ENCODE measurements around the gene CD8A.

Gene CD8A

GRCh38 chr2:86781363-86781762, 9.3 kb downstream of the CD8A start:
- H2BK15ac ChIP-seq (replicated peaks; ENCODE audit: low read depth), result no peak overlapping the region
- H3K36me3 ChIP-seq (ENCODE audit: control insufficient read depth, insufficient read depth, low read length), result no peaks in the 10 kb centered on the region
- H3K18ac ChIP-seq (ENCODE audit: low read length), result no peak overlapping the region
- H3K9ac ChIP-seq (ENCODE audit: low read length), result no peak overlapping the region
- H4K8ac ChIP-seq (ENCODE audit: low read depth, low read length), result no peak overlapping the region
- no peaks in the 10 kb centered on the region for H3K4me1 ChIP-seq (ENCODE audit: control insufficient read depth, low read depth, low read length)
- no peak for DNase-seq
- no peak overlapping the region for H2BK120ac ChIP-seq (ENCODE audit: low read depth, low read length)
- no peak overlapping the region for H2AK5ac ChIP-seq (ENCODE audit: low read length)
- H3K27me3 ChIP-seq (ENCODE audit: insufficient read depth, low read length, poor library complexity), result no peaks in the 10 kb centered on the region
- WGBS (ENCODE audit: extremely low coverage, insufficient coverage, low lambda C conversion rate), result no CpG with 5 or more reads among the region's 9 CpGs
- H2BK5ac ChIP-seq (ENCODE audit: low read length), result no peak overlapping the region
- H3K4me3 ChIP-seq (ENCODE audit: low read length), result no peak overlapping the region
- H3K23ac ChIP-seq (ENCODE audit: low read length), result no peak overlapping the region
- H4K5ac ChIP-seq (ENCODE audit: low read length), result no peak overlapping the region
- no peak overlapping the region for H3K56ac ChIP-seq (ENCODE audit: low read length)
- H3K79me1 ChIP-seq (ENCODE audit: low read length), result no peaks in the 10 kb centered on the region
- no peak overlapping the region for H3K27ac ChIP-seq (ENCODE audit: low read depth, low read length)
- no peak overlapping the region for H3K4me2 ChIP-seq (ENCODE audit: low read length)
- no peak overlapping the region for H3K4ac ChIP-seq (ENCODE audit: low read depth, low read length)
- no peaks in the 10 kb centered on the region for H3K79me2 ChIP-seq (ENCODE audit: control insufficient read depth, insufficient read depth, low read length)

GRCh38 chr2:86779971-86780370, 10.7 kb downstream of the CD8A start:
- H4K8ac ChIP-seq (ENCODE audit: low read depth, low read length), result no peak overlapping the region
- no CpG with 5 or more reads among the region's 3 CpGs for WGBS (ENCODE audit: extremely low coverage, insufficient coverage, low lambda C conversion rate)

DNA sequence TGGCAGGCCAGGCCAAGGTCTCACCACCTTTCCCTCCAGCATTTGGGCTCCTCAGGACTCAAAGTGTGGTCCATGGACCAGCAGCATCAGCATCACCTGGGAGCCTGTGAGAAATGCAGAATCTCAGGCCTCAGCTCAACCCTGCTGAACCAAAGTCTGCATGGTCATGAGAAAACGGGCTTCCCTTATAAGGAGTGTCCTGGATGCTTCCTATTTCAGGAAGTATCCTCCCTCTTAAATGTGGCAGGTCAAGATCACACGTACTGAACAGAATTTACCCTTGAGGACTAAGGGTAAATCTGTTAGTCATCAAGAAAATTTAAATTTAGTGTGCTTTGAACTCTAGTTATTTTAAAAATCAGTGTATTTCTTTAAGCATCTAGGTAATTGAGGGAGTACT, 11.8 kb downstream of the CD8A start:
- no CpG with 5 or more reads among the region's 2 CpGs for WGBS (ENCODE audit: extremely low coverage, insufficient coverage, low lambda C conversion rate)
- Histone ChIP-seq H4K8ac (ENCODE audit: low read depth, low read length) (no peak overlapping the region), H3K27me3 (ENCODE audit: insufficient read depth, low read length, poor library complexity) (no peaks in the 10 kb centered on the region), H3K79me2 (ENCODE audit: control insufficient read depth, insufficient read depth, low read length) (no peaks in the 10 kb centered on the region), H3K4me2 (ENCODE audit: low read length) (no peak overlapping the region), H3K23ac (ENCODE audit: low read length) (no peak overlapping the region), H2AK5ac (ENCODE audit: low read length) (no peak overlapping the region), H3K18ac (ENCODE audit: low read length) (no peak overlapping the region), H4K5ac (ENCODE audit: low read length) (no peak overlapping the region), H3K56ac (ENCODE audit: low read length) (no peak overlapping the region), H3K27ac (ENCODE audit: low read depth, low read length) (no peak overlapping the region), H3K79me1 (ENCODE audit: low read length) (no peaks in the 10 kb centered on the region), H2BK15ac (replicated peaks; ENCODE audit: low read depth) (no peak overlapping the region), H3K36me3 (ENCODE audit: control insufficient read depth, insufficient read depth, low read length) (no peaks in the 10 kb centered on the region), H3K4ac (ENCODE audit: low read depth, low read length) (no peak overlapping the region), H3K9ac (ENCODE audit: low read length) (no peak overlapping the region), H3K4me3 (ENCODE audit: low read length) (no peak overlapping the region), H3K4me1 (ENCODE audit: control insufficient read depth, low read depth, low read length) (no peaks in the 10 kb centered on the region), H2BK5ac (ENCODE audit: low read length) (no peak overlapping the region), H2BK120ac (ENCODE audit: low read depth, low read length) (no peak overlapping the region)
- DNase-seq, result no peak

More at GRCh38 chr2:86779971-86780370, 10.7 kb downstream of the CD8A start:
- Histone ChIP-seq H3K4me3 (ENCODE audit: low read length) (no peak overlapping the region), H2BK120ac (ENCODE audit: low read depth, low read length) (no peak overlapping the region), H4K5ac (ENCODE audit: low read length) (no peak overlapping the region), H3K36me3 (ENCODE audit: control insufficient read depth, insufficient read depth, low read length) (no peaks in the 10 kb centered on the region), H3K4me2 (ENCODE audit: low read length) (no peak overlapping the region), H2BK5ac (ENCODE audit: low read length) (no peak overlapping the region), H3K27me3 (ENCODE audit: insufficient read depth, low read length, poor library complexity) (no peaks in the 10 kb centered on the region), H3K27ac (ENCODE audit: low read depth, low read length) (no peak overlapping the region), H3K79me2 (ENCODE audit: control insufficient read depth, insufficient read depth, low read length) (no peaks in the 10 kb centered on the region), H2BK15ac (replicated peaks; ENCODE audit: low read depth) (no peak overlapping the region), H3K4me1 (ENCODE audit: control insufficient read depth, low read depth, low read length) (no peaks in the 10 kb centered on the region), H3K79me1 (ENCODE audit: low read length) (no peaks in the 10 kb centered on the region), H3K23ac (ENCODE audit: low read length) (no peak overlapping the region), H2AK5ac (ENCODE audit: low read length) (no peak overlapping the region), H3K56ac (ENCODE audit: low read length) (no peak overlapping the region), H3K9ac (ENCODE audit: low read length) (no peak overlapping the region), H3K18ac (ENCODE audit: low read length) (no peak overlapping the region), H3K4ac (ENCODE audit: low read depth, low read length) (no peak overlapping the region)
- DNase-seq, result no peak

- H3K27me3 ChIP-seq (ENCODE audit: insufficient read depth, low read length, poor library complexity), result no peaks in the 10 kb centered on the region
- no peak overlapping the region for H2BK15ac ChIP-seq (replicated peaks; ENCODE audit: low read depth)
- H3K27ac ChIP-seq (ENCODE audit: low read depth, low read length), result no peak overlapping the region
- H3K36me3 ChIP-seq (ENCODE audit: control insufficient read depth, insufficient read depth, low read length), result no peaks in the 10 kb centered on the region
- H2BK120ac ChIP-seq (ENCODE audit: low read depth, low read length), result no peak overlapping the region
- H4K8ac ChIP-seq (ENCODE audit: low read depth, low read length), result no peak overlapping the region
- H4K5ac ChIP-seq (ENCODE audit: low read length), result no peak overlapping the region
- no peak overlapping the region for H2BK5ac ChIP-seq (ENCODE audit: low read length)
- H3K9ac ChIP-seq (ENCODE audit: low read length), result no peak overlapping the region
- no peak overlapping the region for H3K4me2 ChIP-seq (ENCODE audit: low read length)
- WGBS (ENCODE audit: extremely low coverage, insufficient coverage, low lambda C conversion rate), result no CpG with 5 or more reads among the region's 7 CpGs
- DNase-seq, result no peak
- no peaks in the 10 kb centered on the region for H3K79me2 ChIP-seq (ENCODE audit: control insufficient read depth, insufficient read depth, low read length)
- H3K79me1 ChIP-seq (ENCODE audit: low read length), result no peaks in the 10 kb centered on the region
- no peak overlapping the region for H3K56ac ChIP-seq (ENCODE audit: low read length)
- H3K23ac ChIP-seq (ENCODE audit: low read length), result no peak overlapping the region
- H3K4me1 ChIP-seq (ENCODE audit: control insufficient read depth, low read depth, low read length), result no peaks in the 10 kb centered on the region
- H3K4me3 ChIP-seq (ENCODE audit: low read length), result no peak overlapping the region
- no peak overlapping the region for H3K4ac ChIP-seq (ENCODE audit: low read depth, low read length)
- H3K18ac ChIP-seq (ENCODE audit: low read length), result no peak overlapping the region
- H2AK5ac ChIP-seq (ENCODE audit: low read length), result no peak overlapping the region
These were observed 14.2 kb downstream of the CD8A start for GRCh38 chr2:86776532-86776931.

DNA sequence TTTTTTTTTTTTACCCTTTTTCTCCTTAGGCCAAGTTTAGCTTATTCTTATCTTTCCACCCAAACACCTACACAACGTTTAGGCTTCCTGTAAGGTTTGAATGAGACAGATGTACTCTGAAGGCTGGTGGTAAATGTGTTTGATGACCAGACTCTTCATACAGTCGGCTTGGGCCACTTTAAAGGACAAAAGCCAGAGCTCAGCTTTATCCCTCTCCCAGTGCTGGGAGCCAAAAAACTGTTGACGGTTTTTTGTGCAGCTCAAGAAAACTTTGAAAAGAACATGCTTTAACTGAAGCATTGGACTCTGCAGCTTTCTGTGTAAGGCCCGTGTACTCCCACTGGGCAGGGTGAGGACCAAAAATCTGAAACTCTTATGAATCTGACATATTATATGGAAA, 15.4 kb downstream of the CD8A start:
- H3K27ac ChIP-seq (ENCODE audit: low read depth, low read length), result no peak overlapping the region
- no peak overlapping the region for H4K5ac ChIP-seq (ENCODE audit: low read length)
- H3K18ac ChIP-seq (ENCODE audit: low read length), result no peak overlapping the region
- no peak overlapping the region for H3K9ac ChIP-seq (ENCODE audit: low read length)
- no peak for DNase-seq
- H2BK5ac ChIP-seq (ENCODE audit: low read length), result no peak overlapping the region
- no peak overlapping the region for H4K8ac ChIP-seq (ENCODE audit: low read depth, low read length)
- H3K4ac ChIP-seq (ENCODE audit: low read depth, low read length), result no peak overlapping the region
- H3K23ac ChIP-seq (ENCODE audit: low read length), result no peak overlapping the region
- H2AK5ac ChIP-seq (ENCODE audit: low read length), result no peak overlapping the region
- H3K79me1 ChIP-seq (ENCODE audit: low read length), result no peaks in the 10 kb centered on the region
- H2BK15ac ChIP-seq (replicated peaks; ENCODE audit: low read depth), result no peak overlapping the region
- H3K56ac ChIP-seq (ENCODE audit: low read length), result no peak overlapping the region
- H3K4me1 ChIP-seq (ENCODE audit: control insufficient read depth, low read depth, low read length), result no peaks in the 10 kb centered on the region
- no peaks in the 10 kb centered on the region for H3K36me3 ChIP-seq (ENCODE audit: control insufficient read depth, insufficient read depth, low read length)
- no peak overlapping the region for H2BK120ac ChIP-seq (ENCODE audit: low read depth, low read length)
- no peaks in the 10 kb centered on the region for H3K79me2 ChIP-seq (ENCODE audit: control insufficient read depth, insufficient read depth, low read length)
- H3K4me2 ChIP-seq (ENCODE audit: low read length), result no peak overlapping the region
- no CpG with 5 or more reads among the region's 4 CpGs for WGBS (ENCODE audit: extremely low coverage, insufficient coverage, low lambda C conversion rate)
- H3K27me3 ChIP-seq (ENCODE audit: insufficient read depth, low read length, poor library complexity), result no peaks in the 10 kb centered on the region
- no peak overlapping the region for H3K4me3 ChIP-seq (ENCODE audit: low read length)

- H3K18ac ChIP-seq (ENCODE audit: low read length), result no peak overlapping the region
- no peaks in the 10 kb centered on the region for H3K4me1 ChIP-seq (ENCODE audit: control insufficient read depth, low read depth, low read length)
- no peak overlapping the region for H3K4ac ChIP-seq (ENCODE audit: low read depth, low read length)
- no peak overlapping the region for H2AK5ac ChIP-seq (ENCODE audit: low read length)
- no peak overlapping the region for H3K4me2 ChIP-seq (ENCODE audit: low read length)
- no peaks in the 10 kb centered on the region for H3K79me2 ChIP-seq (ENCODE audit: control insufficient read depth, insufficient read depth, low read length)
- H3K27ac ChIP-seq (ENCODE audit: low read depth, low read length), result no peak overlapping the region
- H3K27me3 ChIP-seq (ENCODE audit: insufficient read depth, low read length, poor library complexity), result no peaks in the 10 kb centered on the region
- no peak overlapping the region for H4K5ac ChIP-seq (ENCODE audit: low read length)
- no peak overlapping the region for H2BK15ac ChIP-seq (replicated peaks; ENCODE audit: low read depth)
- no peak overlapping the region for H3K4me3 ChIP-seq (ENCODE audit: low read length)
- no peak overlapping the region for H2BK5ac ChIP-seq (ENCODE audit: low read length)
- H3K79me1 ChIP-seq (ENCODE audit: low read length), result no peaks in the 10 kb centered on the region
- H3K36me3 ChIP-seq (ENCODE audit: control insufficient read depth, insufficient read depth, low read length), result no peaks in the 10 kb centered on the region
- H3K9ac ChIP-seq (ENCODE audit: low read length), result no peak overlapping the region
- no peak for DNase-seq
- no peak overlapping the region for H4K8ac ChIP-seq (ENCODE audit: low read depth, low read length)
- WGBS (ENCODE audit: extremely low coverage, insufficient coverage, low lambda C conversion rate), result no CpG with 5 or more reads among the region's 5 CpGs
- H3K56ac ChIP-seq (ENCODE audit: low read length), result no peak overlapping the region
- H3K23ac ChIP-seq (ENCODE audit: low read length), result no peak overlapping the region
- no peak overlapping the region for H2BK120ac ChIP-seq (ENCODE audit: low read depth, low read length)
These were observed 15.9 kb downstream of the CD8A start for GRCh38 chr2:86774862-86775261.

Measured in mesendoderm (in vitro differentiated cells).